ENCODE data around the gene IGDCC3.
A peak's percentile ranks its signal among the peaks of the same experiment; 100 is the strongest.

IGDCC3 gene

DNA sequence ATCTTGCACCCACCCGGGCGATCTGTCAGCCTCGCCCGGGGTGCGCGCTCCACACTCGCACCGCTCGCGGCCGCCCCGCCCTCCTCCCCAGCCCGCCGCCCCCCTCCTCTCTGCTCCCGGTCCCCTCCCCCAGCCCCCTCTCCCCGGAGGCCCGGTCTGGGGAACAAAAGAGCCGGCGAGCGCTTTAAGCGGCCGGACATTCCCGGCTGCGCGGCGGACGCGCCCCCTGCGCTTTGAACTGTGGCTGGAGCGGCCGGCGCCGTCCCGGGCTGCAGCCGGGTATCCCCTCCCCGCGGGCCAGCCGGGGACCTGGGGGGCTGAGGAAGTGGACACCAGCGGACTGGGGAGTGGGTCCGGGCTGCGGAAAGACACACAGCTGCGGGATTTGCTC lies at the start of gene IGDCC3:
IGDCC3 (minus strand) TSS at position 27 of the 391 bp plus-strand sequence. CDS start 214 bp downstream, outside the sequence.
- no peak for DNase-seq (ENCODE audit: low spot score)

GRCh38 chr15:65426216-65426853 lies 48.5 kb upstream of the IGDCC3 start:
- no peak for DNase-seq (ENCODE audit: low spot score)

DNA sequence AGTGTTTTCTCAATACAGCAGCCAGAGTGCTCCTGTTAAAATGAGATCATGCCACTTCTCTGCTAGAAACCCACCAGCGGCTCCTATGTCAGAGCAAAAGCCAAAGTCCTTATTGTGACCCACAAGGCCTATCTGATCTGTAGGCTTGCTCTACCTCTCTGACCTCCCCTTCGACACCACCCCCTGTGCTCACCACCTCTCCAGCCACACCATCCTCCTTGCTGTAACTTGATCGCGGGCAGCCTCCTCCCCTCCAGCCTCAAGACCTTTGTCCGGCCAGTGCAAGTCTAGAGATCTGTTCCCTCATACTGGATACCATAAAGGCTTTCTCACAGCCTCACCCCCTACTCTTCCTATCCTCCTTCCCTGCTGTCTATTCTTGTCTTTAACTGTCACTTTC lies 46.9 kb upstream of the IGDCC3 start:
- no peak for DNase-seq (ENCODE audit: low spot score)

- no peak for DNase-seq (ENCODE audit: low spot score)
Observed at GRCh38 chr15:65423976-65424679, 46.3 kb upstream of the IGDCC3 start.

GRCh38 chr15:65423150-65423975 lies 45.6 kb upstream of the IGDCC3 start:
- DNase-seq (ENCODE audit: low spot score): no peak

- peak; percentile 19 for DNase-seq (ENCODE audit: low spot score)
Observed at GRCh38 chr15:65421360-65422215, 43.8 kb upstream of the IGDCC3 start.

GRCh38 chr15:65420975-65421359 lies 43.2 kb upstream of the IGDCC3 start:
- no peak for DNase-seq (ENCODE audit: low spot score)

DNA sequence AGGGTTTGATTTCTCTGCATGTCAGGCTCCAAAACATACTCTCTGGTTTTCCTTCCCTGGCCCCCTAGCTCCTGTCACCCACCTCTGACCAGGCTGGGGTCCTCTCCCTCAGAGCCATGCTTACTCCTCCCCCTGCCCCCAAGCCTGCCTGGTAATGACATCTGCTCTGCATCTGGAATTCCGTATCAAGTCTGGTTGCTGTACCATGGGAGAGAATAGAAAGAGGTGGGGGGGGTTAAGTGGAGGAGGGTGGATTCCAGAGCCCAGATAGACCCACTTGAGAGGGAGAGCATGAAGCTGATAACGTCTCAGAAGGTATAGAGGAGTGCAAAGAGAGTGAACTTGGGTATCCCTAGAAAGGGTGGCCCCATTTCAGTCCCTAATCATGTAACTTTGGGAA lies 40.8 kb upstream of the IGDCC3 start:
- DNase-seq (ENCODE audit: low spot score): no peak

DNA sequence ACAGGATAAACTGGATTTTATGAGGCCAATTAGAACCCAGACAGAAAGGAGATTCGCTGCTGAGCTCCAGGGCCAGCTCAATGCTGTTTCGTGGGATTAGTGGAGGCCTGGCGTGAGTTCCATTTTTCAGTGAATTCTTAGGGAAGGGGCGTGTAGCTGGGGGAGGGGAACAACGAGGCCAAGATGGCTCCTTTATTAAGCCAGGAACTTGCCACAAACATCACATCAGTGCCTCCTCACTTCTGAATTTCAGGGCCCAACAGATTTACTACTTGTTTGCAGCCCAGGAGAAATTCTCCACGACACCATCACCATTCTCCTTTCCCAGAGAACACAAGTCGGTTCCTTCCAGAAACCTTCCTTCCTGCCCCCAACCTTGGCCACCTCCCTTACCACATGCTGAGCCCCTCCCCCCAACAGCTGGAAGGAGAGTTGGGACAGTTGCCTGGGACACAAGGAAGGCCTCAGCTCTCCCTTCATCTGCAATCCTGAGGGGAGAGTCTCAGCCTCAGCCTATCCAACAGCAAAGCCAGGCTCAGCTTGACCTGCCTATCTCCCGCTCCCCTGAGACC lies 39.1 kb upstream of the IGDCC3 start:
- DNase-seq (ENCODE audit: low spot score): peak; percentile 13

- peak; percentile 45 for DNase-seq (ENCODE audit: low spot score)
Observed at GRCh38 chr15:65414841-65415621, 37.2 kb upstream of the IGDCC3 start.

DNA sequence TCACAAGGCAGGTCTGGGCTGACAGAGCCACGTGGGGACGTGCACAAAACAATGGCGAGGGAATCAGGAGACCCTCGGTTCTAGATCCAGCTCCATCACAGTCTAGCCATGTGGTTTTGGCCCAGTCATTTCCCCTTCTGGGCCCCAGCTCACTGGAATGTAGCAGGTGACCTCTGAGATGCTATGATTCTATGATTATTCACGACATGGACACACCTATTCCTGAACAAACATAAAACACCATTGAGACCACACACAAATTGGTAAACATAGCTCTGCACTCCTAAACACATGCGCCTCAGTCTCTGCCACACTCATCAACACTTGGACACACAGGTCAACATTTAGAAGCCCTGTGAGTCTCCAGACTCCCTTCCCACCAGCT lies 36.0 kb upstream of the IGDCC3 start:
- no peak for DNase-seq (ENCODE audit: low spot score)

DNA sequence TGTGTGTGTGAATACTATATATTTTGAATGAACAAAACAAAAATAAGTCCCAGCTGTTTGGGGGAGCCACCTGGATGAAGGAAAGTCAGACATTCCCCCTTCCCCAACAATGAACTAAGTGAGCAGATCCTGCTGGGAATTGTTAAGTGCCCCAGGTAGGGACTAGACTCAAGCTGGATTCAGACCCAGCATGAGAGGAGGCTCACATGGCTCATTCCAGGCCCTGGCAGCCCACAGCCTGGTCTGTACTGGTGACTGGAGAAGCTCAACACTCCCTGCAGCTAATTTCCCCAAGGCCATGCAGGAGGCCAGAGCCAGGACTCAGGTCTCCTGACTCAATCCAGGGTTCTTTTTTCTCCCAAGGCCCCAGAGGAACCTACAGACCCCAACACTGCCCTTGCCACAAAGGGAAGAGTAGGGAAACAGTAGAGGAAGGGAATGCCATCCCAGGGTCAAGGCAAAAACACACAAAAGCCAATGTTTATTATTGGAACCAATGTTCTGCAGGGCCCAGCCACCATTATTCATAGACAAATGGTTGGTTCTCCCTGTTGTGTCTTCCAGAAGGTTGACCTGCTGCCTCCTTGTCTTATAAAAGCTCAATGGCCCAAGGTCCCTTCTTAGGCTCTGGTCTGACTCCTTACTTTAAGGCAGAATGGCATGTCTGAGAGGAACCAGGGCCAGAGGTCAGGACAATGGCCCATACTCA lies 35.4 kb upstream of the IGDCC3 start:
- no peak for DNase-seq (ENCODE audit: low spot score)

- no peak for DNase-seq (ENCODE audit: low spot score)
Observed at GRCh38 chr15:65412556-65412955, 34.8 kb upstream of the IGDCC3 start.

- no peak for DNase-seq (ENCODE audit: low spot score)
Observed at GRCh38 chr15:65411465-65412071, 33.8 kb upstream of the IGDCC3 start.

DNA sequence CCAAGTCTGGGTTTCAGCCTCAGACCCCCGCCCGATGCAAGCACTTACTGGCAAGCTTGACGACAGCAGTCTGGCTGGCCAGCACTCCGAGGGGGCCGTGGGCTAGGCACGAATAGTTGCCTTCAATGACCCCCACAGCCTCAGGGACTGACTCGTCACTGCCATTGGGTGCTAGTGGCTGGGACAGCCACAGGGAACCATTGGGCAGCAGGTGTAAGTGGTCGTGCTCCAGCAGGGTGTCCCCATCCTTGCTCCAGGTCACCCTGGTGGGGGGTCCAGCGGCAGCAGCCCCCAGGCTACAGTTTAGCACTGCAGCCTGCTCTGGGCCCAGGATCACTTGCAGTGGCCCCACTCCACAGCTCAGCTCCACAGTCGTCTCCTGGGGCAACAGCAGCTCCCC lies 33.2 kb upstream of the IGDCC3 start:
- DNase-seq (ENCODE audit: low spot score): no peak

DNA sequence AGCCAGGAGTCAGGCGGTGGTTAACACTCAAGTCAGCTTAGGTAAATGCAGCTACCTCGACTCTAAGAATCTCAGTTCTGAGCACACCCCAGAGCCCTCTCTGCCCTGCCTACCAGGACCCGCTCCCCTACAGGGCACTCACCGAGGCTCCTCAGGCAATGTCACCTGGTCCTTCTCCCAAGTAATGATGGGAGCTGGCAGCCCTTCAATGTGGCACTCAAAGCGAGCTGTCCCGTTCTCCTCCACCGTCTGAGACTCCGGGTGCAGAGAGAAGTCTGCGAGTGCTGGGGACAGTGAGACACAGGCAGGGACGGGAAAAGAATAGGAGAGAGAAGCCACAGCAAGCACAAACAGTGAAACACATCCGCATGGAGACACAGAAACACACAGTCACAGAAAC lies 32.2 kb upstream of the IGDCC3 start:
- DNase-seq (ENCODE audit: low spot score): no peak

GRCh38 chr15:65409036-65409631 lies 31.3 kb upstream of the IGDCC3 start:
- DNase-seq (ENCODE audit: low spot score): no peak

DNA sequence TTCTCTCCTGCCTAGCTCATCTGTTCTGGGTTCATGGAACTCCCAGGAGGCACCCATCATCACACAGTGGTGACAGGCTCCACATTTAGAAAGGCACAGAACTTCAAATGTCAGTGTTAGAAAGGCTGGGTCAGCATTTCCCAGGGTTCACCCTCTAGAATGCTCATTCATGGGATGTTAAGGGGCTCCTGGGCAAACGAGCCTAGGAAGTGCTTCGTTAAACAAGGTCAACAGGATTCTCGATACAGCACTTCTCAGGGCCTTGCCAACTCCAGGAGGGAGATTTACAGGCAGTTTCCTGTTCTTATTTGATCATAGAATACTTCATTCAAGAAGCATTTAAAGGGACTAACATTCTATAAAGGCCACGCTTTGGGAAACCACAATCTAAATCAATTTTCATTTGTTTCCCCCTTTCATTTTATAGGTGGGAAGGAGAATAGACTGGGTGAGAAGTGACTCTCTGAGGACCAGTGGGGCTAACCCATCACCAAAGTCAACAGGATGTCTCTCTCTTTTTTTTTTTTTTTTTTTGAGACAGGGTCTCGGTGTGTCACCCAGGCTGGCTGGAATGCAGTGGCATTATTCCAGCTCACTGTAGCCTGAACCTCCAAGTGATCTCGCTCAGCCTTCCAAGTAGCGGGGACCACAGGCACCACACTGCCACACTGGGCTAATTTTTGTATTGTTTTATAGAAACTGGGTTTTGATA lies 30.7 kb upstream of the IGDCC3 start:
- DNase-seq (ENCODE audit: low spot score): no peak
